ENCODE data around the gene ST7.

ST7 gene

GRCh38 chr7:117145333-117145732 lies 192.0 kb downstream of the ST7 start:
- Histone ChIP-seq H3K27me3 (ENCODE audit: insufficient read depth, insufficient read length) (no peaks in the 10 kb centered on the region), H3K36me3 (ENCODE audit: insufficient read depth, insufficient read length, low read length) (no peaks in the 10 kb centered on the region), H3K4me1 (ENCODE audit: insufficient read depth, insufficient read length) (no peaks in the 10 kb centered on the region), H3K9ac (ENCODE audit: insufficient read length, low read depth) (no peak overlapping the region), H3K4me3 (ENCODE audit: insufficient read length, low read depth) (no peak overlapping the region), H3K9me3 (ENCODE audit: insufficient read depth, low read length) (no peaks in the 10 kb centered on the region)
- TF ChIP-seq ZNF274 (IDR thresholded peaks at IDR 0.05; ENCODE audit: low read depth, low read length), result no peak
- TF ChIP-seq SUZ12 (IDR thresholded peaks at IDR 0.05; ENCODE audit: extremely low read depth, insufficient read depth, insufficient read length), result no peak
- TF ChIP-seq YY1 (IDR thresholded peaks at IDR 0.05; ENCODE audit: insufficient read depth, insufficient read length), result no peak
- no peak for DNase-seq (ENCODE audit: low read depth, low spot score)

- H3K4me1 ChIP-seq (ENCODE audit: insufficient read depth, insufficient read length), result no peaks in the 10 kb centered on the region
- H3K36me3 ChIP-seq (ENCODE audit: insufficient read depth, insufficient read length, low read length), result no peaks in the 10 kb centered on the region
- no peak overlapping the region for H3K4me3 ChIP-seq (ENCODE audit: insufficient read length, low read depth)
- TF ChIP-seq YY1 (IDR thresholded peaks at IDR 0.05; ENCODE audit: insufficient read depth, insufficient read length) (no peak), ZNF274 (IDR thresholded peaks at IDR 0.05; ENCODE audit: low read depth, low read length) (no peak), SUZ12 (IDR thresholded peaks at IDR 0.05; ENCODE audit: extremely low read depth, insufficient read depth, insufficient read length) (no peak)
- DNase-seq (ENCODE audit: low read depth, low spot score), result no peak
- H3K9me3 ChIP-seq (ENCODE audit: insufficient read depth, low read length), result no peaks in the 10 kb centered on the region
- no peaks in the 10 kb centered on the region for H3K27me3 ChIP-seq (ENCODE audit: insufficient read depth, insufficient read length)
- no peak overlapping the region for H3K9ac ChIP-seq (ENCODE audit: insufficient read length, low read depth)
Measured at GRCh38 chr7:117146059-117146458, 192.8 kb downstream of the ST7 start.

GRCh38 chr7:117146511-117146910 lies 193.2 kb downstream of the ST7 start:
- Histone ChIP-seq H3K9me3 (ENCODE audit: insufficient read depth, low read length) (no peaks in the 10 kb centered on the region), H3K4me1 (ENCODE audit: insufficient read depth, insufficient read length) (no peaks in the 10 kb centered on the region)

DNA sequence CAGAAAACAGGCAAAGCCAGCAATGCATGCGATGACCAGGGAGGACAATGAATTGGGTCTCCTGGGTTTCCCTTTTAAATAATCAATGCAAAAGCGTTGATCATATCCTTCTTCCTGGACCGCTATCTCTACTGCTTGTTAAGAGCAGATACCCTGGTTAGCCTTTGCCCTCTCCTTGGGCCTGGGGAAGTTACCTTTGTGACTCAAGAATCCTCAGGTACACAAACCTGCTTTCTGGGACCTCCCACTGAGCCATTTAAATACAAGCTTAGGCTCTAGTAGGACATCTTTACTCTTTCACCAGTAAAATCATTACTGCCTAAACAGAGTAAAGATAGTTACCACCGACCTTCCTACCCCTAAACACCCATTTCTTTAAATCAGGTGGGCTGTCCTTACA lies 195.7 kb downstream of the ST7 start:
- no peaks in the 10 kb centered on the region for H3K36me3 ChIP-seq (ENCODE audit: insufficient read depth, insufficient read length, low read length)
- H3K4me1 ChIP-seq (ENCODE audit: insufficient read depth, insufficient read length), result no peaks in the 10 kb centered on the region
- no peaks in the 10 kb centered on the region for H3K27me3 ChIP-seq (ENCODE audit: insufficient read depth, insufficient read length)
- no peak overlapping the region for H3K4me3 ChIP-seq (ENCODE audit: insufficient read length, low read depth)
- H3K9ac ChIP-seq (ENCODE audit: insufficient read length, low read depth), result no peak overlapping the region
- no peaks in the 10 kb centered on the region for H3K9me3 ChIP-seq (ENCODE audit: insufficient read depth, low read length)
- TF ChIP-seq YY1 (IDR thresholded peaks at IDR 0.05; ENCODE audit: insufficient read depth, insufficient read length) (no peak), SUZ12 (IDR thresholded peaks at IDR 0.05; ENCODE audit: extremely low read depth, insufficient read depth, insufficient read length) (no peak), ZNF274 (IDR thresholded peaks at IDR 0.05; ENCODE audit: low read depth, low read length) (no peak)
- DNase-seq (ENCODE audit: low read depth, low spot score), result no peak

More at GRCh38 chr7:117146511-117146910, 193.2 kb downstream of the ST7 start:
- H3K9ac ChIP-seq (ENCODE audit: insufficient read length, low read depth), result no peak overlapping the region
- no peaks in the 10 kb centered on the region for H3K27me3 ChIP-seq (ENCODE audit: insufficient read depth, insufficient read length)
- DNase-seq (ENCODE audit: low read depth, low spot score), result no peak
- no peak for TF ChIP-seq YY1 (IDR thresholded peaks at IDR 0.05; ENCODE audit: insufficient read depth, insufficient read length)
- no peak for TF ChIP-seq SUZ12 (IDR thresholded peaks at IDR 0.05; ENCODE audit: extremely low read depth, insufficient read depth, insufficient read length)
- TF ChIP-seq ZNF274 (IDR thresholded peaks at IDR 0.05; ENCODE audit: low read depth, low read length), result no peak
- H3K4me3 ChIP-seq (ENCODE audit: insufficient read length, low read depth), result no peak overlapping the region
- H3K36me3 ChIP-seq (ENCODE audit: insufficient read depth, insufficient read length, low read length), result no peaks in the 10 kb centered on the region

- DNase-seq (ENCODE audit: low read depth, low spot score), result no peak
- H3K36me3 ChIP-seq (ENCODE audit: insufficient read depth, insufficient read length, low read length), result no peaks in the 10 kb centered on the region
- H3K4me1 ChIP-seq (ENCODE audit: insufficient read depth, insufficient read length), result peaks cover 1% of the 10 kb centered on the region
- no peak for TF ChIP-seq SUZ12 (IDR thresholded peaks at IDR 0.05; ENCODE audit: extremely low read depth, insufficient read depth, insufficient read length)
- TF ChIP-seq ZNF274 (IDR thresholded peaks at IDR 0.05; ENCODE audit: low read depth, low read length), result no peak
- no peak for TF ChIP-seq YY1 (IDR thresholded peaks at IDR 0.05; ENCODE audit: insufficient read depth, insufficient read length)
- H3K9me3 ChIP-seq (ENCODE audit: insufficient read depth, low read length), result no peaks in the 10 kb centered on the region
- no peak overlapping the region for H3K9ac ChIP-seq (ENCODE audit: insufficient read length, low read depth)
- no peaks in the 10 kb centered on the region for H3K27me3 ChIP-seq (ENCODE audit: insufficient read depth, insufficient read length)
- H3K4me3 ChIP-seq (ENCODE audit: insufficient read length, low read depth), result no peak overlapping the region
Measured at GRCh38 chr7:117149692-117150091, 196.4 kb downstream of the ST7 start.

DNA sequence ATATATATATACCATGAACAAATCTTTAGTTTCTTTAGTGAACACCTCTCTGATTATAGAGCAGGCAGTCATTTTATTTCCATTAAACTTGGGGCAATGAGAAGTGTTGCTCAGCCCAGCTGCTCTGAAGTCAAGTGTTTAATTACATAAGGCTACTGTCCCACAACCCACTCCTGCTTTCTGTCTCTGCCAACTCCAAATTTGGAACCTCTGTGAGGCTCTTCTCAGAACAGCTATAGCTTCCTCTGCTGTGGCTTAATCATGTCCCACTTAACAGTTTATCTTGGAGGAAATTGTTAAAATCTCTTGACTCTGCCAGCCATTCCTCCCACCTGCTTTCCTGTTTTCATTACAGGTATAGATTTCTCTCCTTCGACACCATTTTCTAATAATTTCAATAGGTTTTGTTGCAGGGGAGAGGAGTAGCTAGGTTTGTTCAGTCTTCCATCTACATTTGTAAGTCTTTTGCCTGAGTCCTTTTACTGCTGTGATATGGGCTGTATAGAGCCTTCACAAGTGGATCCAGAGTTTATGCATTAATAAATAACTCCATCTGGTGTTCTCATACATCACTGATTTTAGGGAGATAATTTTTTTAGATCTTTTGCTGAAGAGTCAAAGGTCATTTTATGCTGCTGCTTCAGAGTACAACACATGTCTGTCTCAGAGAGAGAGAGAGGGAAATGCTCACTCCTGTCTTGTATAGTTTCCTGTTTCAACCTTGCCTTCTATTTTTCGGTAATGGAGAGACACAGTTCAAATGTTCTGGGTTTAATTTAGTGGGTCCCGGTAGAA lies 199.1 kb downstream of the ST7 start:
- Histone ChIP-seq H3K9me3 (ENCODE audit: insufficient read depth, low read length) (no peaks in the 10 kb centered on the region), H3K27me3 (ENCODE audit: insufficient read depth, insufficient read length) (no peaks in the 10 kb centered on the region), H3K4me3 (ENCODE audit: insufficient read length, low read depth) (no peak overlapping the region), H3K36me3 (ENCODE audit: insufficient read depth, insufficient read length, low read length) (no peaks in the 10 kb centered on the region), H3K9ac (ENCODE audit: insufficient read length, low read depth) (no peak overlapping the region), H3K4me1 (ENCODE audit: insufficient read depth, insufficient read length) (peaks cover 4% of the 10 kb centered on the region)
- TF ChIP-seq SUZ12 (IDR thresholded peaks at IDR 0.05; ENCODE audit: extremely low read depth, insufficient read depth, insufficient read length) (no peak), ZNF274 (IDR thresholded peaks at IDR 0.05; ENCODE audit: low read depth, low read length) (no peak), YY1 (IDR thresholded peaks at IDR 0.05; ENCODE audit: insufficient read depth, insufficient read length) (no peak)
- no peak for DNase-seq (ENCODE audit: low read depth, low spot score)

DNA sequence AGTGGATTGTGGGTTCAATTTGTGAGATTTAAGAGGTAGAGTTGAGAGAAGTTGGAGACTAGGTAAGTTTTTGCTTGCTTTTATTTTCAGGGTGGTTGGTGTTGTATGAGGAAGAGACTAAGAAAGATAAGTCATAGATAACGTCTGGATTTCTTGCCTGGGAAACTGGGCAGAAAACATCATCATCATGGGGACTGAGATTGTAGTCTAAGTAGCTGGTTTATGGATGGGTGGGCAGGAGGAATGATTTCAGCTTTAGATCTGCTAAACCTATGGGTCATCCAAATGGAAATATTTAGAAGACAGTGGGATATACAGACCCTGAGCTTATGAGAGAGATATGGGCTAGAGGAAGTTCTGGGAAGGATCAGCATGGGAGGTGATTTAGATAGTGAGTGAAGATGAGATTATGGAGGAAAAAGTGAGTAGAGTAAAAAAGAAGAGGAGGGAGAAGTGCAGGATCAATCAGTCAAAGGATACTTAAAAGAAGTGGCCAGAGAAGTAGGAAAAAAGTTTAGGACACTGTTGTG lies 199.8 kb downstream of the ST7 start:
- TF ChIP-seq SUZ12 (IDR thresholded peaks at IDR 0.05; ENCODE audit: extremely low read depth, insufficient read depth, insufficient read length), result no peak
- TF ChIP-seq ZNF274 (IDR thresholded peaks at IDR 0.05; ENCODE audit: low read depth, low read length), result no peak
- H3K4me1 ChIP-seq (ENCODE audit: insufficient read depth, insufficient read length), result peaks cover 4% of the 10 kb centered on the region
- DNase-seq (ENCODE audit: low read depth, low spot score), result no peak
- no peak overlapping the region for H3K4me3 ChIP-seq (ENCODE audit: insufficient read length, low read depth)
- H3K9ac ChIP-seq (ENCODE audit: insufficient read length, low read depth), result no peak overlapping the region
- H3K27me3 ChIP-seq (ENCODE audit: insufficient read depth, insufficient read length), result no peaks in the 10 kb centered on the region
- no peaks in the 10 kb centered on the region for H3K9me3 ChIP-seq (ENCODE audit: insufficient read depth, low read length)
- no peaks in the 10 kb centered on the region for H3K36me3 ChIP-seq (ENCODE audit: insufficient read depth, insufficient read length, low read length)
